HG03521 (cell line): ENCODE measurements around the gene TMEM106B.

ENCODE experiments used
- ATAC-seq: cut with Tn5 transposase; IDR thresholded peaks from one replicate; pipeline ENCODE4 v1.9.1; 2021; ENCODE audit warnings: mild to moderate bottlenecking, moderate library complexity; ENCODE audit not compliant: unreplicated experiment

TMEM106B gene

DNA sequence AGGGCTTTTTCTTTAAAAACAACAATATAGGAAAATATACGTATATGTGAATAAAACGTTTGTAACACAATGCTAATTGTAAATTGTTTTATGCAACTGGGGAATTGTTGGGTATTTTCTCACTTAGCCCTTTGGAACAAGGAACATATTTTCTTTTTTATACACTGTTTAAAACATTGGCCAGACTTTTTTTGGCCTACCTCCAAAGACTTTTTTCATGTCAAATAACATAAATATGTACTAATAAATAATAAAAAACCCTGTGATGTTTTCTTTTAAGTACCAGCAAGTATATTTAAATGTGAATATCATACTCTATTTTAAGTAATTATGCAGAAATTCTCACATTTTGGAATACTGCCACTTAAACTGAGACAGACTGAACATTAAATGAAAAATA lies 15.7 kb downstream of the TMEM106B start:
- no peak for ATAC-seq

DNA sequence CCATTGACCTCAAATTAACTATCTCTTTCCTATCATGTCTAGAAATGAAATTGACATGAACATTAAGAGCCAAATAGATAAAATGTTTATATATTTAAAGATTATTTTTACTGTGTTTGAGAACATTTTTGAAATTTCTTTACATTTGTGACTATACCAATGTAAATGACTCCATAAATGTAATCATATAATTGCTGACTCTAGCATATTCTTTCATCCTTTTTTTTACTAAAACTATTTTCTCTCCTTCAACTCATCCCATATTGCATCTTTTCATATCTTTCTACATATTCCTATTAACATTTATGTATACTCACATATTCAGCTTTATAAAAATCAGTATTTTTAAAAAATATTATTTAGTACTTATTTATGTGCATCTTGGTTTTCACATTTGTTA lies 16.9 kb downstream of the TMEM106B start:
- no peak for ATAC-seq

DNA sequence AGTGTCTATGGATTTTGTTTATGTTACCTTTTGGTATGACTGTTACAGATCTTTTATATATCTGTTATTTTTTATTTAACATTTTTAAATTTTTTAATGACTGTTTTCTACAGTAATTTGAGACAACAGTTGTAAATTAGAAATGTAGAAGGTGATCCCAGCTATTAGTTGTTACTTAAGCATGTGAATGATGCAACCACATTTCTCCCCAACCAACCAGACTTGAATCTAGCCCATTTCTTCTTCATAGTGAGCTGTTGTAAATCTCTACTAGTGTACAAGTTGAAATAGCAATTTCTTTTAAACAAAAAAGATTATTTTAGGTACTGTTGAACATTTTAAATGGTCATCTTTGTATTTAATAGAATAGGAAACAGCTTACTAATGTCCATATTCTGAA lies 18.0 kb downstream of the TMEM106B start:
- no peak for ATAC-seq

DNA sequence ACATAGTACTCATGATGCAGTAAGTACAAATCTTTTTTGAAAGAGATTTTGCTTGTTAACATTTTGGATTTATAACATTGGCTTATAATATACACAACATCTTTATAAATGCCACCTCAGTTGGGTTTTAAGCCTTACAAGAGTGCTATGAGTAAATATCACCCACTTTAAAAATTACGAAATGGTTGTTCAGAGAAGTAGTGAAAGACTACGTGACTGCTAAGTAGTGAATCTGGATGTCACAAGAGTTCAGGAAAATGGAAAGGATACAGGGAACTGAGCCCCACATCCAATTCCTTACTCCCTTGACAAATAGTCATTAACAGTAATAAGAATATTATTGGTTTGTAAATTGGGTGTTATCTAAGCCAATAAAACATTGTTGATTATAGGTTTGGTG lies 20.0 kb downstream of the TMEM106B start:
- no peak for ATAC-seq

DNA sequence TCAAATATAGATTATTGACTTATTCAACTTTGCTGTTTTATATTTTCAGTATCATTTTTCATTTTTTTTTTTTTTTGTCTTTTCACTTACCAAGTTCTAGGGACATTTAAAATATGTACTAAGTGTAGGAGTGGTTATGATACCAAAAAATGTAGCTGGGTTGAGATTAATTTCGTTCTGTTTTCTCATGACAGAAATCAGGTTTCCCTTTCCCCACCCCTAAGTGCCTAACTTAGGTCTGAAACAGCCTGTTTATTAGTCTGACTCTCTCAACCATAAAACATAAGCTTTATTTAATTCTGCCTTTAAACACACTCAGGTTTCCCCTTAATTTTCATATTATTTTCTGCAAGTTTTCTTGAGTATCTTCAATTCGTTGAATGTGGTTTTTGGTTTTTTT lies 22.1 kb downstream of the TMEM106B start:
- ATAC-seq = no peak

DNA sequence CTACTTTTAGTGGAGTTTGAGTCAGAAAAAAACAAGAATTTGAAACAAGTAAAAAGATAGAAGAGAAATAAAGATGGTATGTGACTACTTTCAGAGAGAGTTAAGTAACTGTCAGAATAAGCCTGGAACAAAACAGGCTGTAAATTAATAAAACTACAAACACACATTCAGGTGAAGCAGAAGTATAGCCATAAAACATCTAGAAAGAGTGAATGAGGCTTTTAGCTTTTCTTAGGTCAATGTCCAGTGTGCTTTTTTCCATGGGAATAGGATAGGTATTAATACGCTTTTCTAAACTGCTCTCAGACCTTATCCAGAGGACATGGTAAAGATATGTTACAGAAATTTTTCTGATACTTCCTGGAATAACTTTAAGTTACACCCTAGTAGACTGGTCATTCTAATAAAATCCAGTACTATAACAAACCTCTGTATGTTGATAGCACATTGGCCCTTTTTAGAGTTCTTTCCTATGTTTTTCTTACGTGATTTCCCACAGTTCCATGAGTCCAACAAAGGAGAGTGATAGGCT lies 23.3 kb downstream of the TMEM106B start:
- no peak for ATAC-seq

DNA sequence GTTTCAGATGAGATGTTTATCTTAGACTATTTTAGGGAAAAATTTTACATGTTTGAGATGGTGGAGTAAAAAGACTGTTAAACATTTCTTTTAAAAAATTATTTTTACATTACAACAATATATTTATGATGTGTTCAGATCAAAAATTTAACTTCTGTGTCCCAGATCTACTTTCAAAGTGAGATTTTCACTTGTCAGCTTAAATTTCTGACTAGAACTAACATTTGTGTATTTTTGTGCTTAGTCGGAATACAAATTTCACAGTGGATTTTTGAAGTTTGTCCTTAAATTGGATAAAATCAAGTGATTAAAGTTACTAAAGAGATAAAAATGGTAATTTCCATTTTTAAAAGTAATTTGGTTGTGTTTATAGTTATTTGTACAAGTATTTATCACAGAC lies 24.9 kb downstream of the TMEM106B start:
- no peak for ATAC-seq

DNA sequence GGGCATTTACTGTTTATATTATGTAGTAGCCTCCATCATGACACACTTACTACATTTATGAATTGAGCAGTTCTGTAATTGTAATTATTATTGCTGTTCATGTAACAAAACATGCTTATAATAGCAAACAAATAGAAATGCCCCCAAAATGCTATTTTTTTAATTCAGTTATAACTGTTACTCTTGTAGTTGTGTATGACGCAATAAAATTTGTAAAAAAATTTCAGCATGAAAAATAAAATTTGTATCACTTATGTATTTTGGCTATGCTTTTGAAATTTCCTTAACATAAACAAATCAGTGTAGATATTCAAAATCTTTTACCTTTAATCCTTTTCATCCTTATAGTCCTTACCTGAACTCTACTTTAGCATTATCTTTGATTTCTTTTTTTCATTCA lies 25.9 kb downstream of the TMEM106B start:
- ATAC-seq = no peak

DNA sequence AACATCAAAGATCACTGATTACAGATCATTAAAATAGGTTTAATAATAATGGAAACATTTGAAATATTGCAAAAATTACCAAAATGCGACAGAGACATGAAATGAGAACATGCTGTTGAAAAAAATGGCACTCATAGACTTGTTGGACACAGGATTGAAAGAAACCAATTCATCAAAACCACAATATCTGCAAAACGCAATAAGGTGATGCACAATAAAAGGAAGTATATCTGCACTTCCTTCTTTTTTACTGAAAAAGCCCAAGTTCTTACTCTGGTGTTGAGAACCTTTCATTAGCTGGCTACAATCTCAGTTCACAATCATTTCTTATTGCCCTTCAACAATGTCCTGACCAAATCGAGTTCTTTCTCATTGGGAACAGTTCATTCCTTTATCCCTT lies 28.7 kb downstream of the TMEM106B start:
- ATAC-seq = no peak

DNA sequence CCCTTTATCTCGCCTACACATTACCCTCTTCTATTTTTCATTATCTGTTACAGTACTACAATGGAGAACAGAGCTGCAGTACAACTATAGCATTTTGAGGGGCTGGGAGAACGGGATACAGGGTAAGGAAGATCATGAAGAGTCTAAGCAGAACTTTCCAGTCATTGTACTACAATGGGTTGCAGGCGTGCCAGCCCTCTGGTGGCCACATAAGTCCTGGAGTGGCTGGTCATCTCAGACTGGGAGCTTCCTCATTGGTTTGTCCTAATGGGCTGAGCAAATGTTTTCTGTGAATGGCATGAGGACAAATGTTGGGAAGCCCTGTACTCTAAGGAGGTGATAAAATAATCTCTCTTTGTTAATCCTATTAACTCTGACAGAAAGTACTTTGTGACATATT lies 33.0 kb downstream of the TMEM106B start:
- ATAC-seq = no peak

DNA sequence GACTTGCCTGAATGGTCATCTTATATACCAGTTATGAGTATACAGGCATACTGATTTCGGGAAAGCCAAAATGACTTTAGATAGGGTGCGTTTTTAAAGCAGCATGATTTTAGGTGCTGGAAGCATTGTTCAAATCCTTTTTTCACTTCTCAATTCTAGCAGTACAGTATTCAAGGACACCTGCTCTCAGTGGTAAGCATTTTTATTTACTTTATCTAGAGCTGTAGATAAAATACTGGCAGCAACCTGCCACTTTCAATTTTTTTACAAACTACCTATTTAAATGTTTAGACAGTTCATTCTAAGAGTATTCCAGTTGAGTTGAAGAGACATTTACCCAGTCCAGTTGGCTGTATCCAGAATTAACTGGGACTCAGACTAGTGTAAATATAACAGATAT lies 33.6 kb downstream of the TMEM106B start:
- ATAC-seq = no peak

DNA sequence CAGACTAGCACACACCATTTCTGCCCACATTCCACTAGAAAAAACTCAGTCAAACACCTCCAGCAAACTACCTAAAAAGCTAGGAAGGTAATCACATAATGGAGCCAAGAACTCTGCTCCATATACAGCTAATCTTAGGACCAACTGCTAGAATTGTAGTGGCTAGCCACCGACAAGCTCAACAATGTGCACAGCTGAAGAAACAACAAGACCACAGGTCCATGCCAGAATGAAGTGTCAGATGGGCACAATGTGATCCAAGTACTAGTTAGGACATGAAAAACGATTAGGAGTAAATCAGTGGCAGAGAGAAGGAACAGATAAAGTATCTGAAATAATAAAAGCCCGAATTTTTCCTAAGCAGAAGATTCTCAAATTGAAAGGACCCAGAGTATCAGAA lies 38.6 kb downstream of the TMEM106B start:
- ATAC-seq = no peak

DNA sequence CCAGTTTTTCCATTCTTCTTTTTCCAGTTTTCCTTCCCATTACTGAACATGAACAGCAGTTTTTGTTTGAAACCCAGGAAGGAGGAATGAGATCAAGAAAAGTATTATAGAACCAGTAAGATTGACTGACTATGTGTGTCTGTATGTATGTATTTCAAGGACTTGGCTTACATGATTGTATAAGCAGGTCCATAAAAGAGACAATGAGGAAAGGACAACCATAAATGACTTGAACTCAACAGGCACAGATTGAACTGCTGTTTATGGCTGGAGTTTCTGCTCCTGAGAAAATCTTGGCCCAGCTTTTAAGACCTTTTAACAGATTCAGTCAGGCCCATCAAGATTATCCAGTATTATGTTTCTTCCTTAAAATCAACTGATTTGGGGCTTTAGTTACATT lies 39.1 kb downstream of the TMEM106B start:
- ATAC-seq = no peak

DNA sequence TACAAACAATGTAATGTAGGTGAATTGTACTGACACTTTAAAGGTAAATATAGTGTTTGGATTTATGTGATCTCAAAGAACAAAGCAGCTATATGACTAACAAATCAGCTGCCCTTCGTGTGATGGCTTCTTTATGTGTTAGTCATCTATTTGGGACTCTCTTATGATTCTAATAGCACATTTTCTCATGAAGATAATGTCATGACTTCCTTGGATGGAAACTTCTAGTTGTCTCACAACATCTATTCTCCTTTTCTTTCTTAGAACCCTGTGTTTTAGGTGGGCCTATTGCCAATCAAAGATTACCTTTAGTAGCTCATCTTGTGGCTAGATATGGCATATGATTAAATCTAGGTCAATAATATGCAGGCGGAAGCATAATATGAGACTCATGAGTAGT lies 45.0 kb downstream of the TMEM106B start:
- no peak for ATAC-seq

DNA sequence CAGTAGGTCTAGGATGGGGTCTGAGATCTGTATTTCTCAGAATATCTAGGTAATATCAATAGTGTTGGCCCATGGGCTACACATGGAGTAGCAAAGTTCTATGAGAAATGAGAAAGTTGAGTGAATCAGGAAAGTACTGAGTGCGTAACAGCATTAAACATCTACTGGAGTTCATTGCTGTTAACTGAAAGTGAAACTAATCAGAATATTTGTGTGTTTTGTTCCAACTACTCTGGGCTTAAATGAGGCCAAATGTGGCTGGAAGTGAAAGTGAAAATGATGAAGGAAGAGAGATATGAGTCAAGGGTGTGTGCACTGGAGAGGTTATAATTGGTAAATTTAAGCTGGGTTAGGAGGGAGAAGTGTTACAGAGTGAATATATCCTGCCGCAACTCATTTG lies 46.5 kb downstream of the TMEM106B start:
- ATAC-seq = peak; percentile 100

DNA sequence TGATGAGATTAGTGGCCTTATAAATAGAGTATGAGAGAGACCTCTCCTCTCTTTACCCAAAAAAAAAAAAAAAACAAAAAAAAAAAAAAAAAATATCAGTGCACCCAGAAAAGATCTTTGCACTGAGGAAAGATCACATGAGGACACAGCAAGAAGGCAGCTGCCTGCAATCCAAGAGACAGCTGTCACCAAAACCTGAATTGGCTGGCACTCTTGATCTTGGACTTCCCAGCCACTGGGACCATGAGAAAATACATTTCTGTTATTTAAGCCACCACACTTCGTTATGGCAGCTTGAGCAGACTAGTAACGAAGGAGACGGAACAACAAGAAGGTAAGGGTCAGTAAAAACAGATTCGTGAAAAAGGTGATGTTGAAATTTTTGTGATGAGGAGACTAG lies 47.0 kb downstream of the TMEM106B start:
- ATAC-seq = no peak

DNA sequence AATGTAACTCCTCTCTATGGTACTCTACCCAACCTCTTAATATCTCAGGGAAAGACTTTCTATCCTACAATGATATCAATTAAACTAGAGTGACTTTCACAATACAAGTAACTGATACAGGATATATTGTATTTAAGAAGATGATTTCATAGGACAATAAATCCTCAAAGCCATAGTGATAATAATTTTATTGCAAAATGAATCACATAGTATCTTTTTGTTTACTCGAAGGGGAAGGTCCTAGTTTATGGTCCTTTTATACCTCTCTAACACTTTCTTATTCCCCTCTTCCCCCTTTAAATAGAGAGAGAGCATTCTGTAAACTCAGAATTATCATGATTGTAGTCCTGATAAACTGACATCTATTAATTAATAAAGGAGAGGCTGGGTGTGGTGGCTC lies 56.4 kb downstream of the TMEM106B start:
- no peak for ATAC-seq

DNA sequence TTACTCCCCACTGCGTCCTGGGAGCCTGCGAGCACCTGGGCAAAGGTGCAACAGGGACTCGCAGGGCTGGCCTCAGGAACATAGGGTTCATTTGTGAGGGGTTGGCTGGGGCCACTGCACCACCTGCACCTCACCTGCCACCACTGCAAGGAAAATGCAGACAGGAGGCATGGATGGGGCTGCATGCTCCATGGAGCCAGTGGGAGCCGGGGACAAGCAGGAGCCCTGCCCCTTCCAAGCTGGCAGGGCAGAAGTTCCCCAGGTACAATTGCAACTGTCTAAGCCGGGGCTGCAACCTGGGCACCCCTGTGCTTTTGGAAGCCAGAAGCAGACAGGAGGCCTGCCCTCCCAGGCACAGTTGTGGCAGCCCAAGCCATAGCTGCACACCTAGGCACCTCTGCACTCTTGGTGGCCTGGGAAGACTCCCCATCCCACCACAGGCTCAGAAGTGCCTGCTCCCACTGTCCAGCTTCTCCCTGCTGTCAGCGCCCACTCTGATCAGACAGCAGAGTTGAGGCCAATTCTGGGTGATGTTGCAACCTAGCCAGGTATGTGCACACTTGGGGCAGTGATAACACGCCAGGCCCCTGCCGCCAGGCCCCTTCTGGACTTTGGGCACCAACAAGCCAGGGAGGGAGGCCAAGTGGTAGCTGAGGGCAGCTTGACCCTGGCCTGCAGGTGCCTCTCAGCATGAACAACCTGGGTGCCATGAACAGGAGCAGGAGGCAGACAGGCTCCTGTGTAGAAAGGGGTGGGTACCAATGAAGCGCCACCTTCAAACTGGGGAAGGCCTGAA lies 58.2 kb downstream of the TMEM106B start:
- ATAC-seq = no peak

DNA sequence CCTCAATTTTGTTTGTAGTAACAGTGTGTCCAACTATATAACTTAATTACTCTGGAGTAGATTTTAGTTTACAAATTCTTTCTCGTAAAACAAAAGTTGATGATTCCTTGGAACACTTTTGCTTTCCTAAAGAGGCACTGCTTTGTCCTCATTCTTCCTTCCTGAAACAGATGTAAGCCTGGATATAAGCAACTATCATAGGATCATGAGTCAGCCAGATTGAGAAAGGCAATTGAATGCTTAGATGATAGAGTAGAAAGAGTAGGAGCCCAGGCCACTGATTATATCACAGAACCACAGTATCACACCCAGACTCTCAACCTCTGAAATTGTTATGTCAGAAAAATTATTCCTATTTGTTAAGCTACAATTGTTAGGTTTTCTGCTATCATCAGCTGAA lies 69.9 kb downstream of the TMEM106B start:
- no peak for ATAC-seq

DNA sequence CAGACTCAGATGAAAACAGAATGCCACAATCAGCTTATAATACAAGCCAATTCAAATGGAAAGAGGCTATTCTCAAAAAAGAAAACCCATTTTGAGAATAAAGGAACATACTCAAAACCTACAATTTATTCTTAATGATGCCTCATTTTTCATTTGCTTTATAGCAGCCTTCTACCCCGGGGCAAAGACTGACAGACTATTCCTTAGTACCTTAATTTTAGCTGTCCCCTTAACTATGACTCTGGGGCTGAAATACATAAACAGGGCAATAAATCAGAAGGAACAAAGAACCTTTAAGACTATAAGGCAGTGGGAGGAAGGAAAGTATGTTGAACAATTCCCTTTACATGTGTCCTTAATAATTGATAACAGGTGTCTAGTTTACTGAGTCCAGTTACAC lies 76.8 kb downstream of the TMEM106B start:
- no peak for ATAC-seq

DNA sequence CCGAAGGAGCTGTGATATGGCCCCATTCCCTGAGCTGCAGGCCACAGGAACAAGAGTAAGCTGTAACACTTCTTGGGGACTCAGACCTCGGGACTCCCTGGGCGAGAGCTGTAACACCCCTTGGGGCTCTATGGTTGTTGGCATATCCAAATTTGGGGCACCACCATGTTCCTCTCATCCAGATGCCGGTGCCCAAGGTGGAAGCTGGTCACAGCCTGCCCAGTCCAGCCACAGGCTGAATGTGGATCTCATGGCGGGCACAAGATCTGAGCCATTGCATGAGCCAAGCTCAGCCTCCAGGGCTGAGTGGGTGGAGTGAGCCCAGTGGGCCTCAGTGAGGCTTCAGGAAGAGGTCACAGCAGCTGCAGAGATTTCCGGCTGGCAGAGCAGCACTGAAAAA lies 78.9 kb downstream of the TMEM106B start:
- no peak for ATAC-seq

DNA sequence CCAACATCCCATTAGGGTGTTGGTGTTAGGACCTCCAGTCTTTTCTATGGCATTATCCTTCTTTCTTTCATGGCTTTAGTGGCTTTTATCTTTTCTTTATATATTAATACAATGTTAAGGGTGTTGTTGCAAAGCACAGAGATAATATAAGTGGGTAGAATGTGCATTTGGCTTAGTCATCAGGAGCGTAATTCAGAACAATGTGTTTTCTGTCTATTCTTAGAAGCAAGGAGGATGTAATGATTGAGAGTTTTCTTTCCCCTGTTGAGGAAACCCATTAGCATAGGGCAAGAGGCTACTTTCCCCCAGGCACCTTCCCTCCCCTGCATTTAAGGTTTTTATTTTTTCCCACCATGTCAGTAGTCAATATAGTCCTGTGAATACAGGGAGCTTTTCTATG lies 79.7 kb downstream of the TMEM106B start:
- ATAC-seq = no peak

DNA sequence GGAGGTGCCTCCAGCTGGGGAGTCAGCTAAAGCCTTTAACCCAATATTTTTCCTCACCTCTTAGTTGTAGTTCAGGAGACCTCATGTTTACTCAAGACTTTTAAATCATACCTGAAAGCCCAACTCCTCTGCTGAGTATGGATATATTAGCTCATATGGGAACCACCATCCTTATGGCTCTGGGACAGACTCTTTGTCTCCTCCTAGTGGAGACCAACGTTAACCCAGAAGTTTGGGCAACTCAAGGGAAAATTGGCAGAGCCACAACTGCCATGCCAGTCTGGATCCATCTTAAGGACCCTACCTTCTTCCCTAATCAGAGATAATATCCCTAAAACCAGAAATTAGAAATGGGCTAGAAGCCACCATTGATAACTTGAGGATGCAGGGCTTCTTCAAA lies 80.8 kb downstream of the TMEM106B start:
- no peak for ATAC-seq
